LNCAP (cell line): ENCODE results near the gene KRT73.

Experiments used
- CTCF ChIP-seq: fragments of 450-650 bp; IDR thresholded peaks from 2 replicates; pipeline ENCODE4 v1.5.1; 2017; ENCODE audit warnings: mild to moderate bottlenecking

The KRT73 gene

GRCh38 chr12:52629281-52630007 lies 11.1 kb upstream of the KRT73 start:
- TF ChIP-seq CTCF = no peak

GRCh38 chr12:52628841-52629240 lies 10.5 kb upstream of the KRT73 start:
- TF ChIP-seq CTCF = no peak

GRCh38 chr12:52628111-52628507 lies 9.8 kb upstream of the KRT73 start:
- no peak for TF ChIP-seq CTCF

- no peak for TF ChIP-seq CTCF
Measured at GRCh38 chr12:52627395-52628110, 9.2 kb upstream of the KRT73 start.

- TF ChIP-seq CTCF = no peak
Measured at GRCh38 chr12:52622349-52622748, 4.0 kb upstream of the KRT73 start.

GRCh38 chr12:52618866-52619265 lies 507 bp upstream of the KRT73 start:
- no peak for TF ChIP-seq CTCF

GRCh38 chr12:52617403-52617785 lies 965 bp downstream of the KRT73 start:
- no peak for TF ChIP-seq CTCF
